Mucosa of descending colon (tissue), 3 donors: ENCODE results near the gene SLC25A29. TPM values are rescaled to one million over a fixed set of nuclear protein-coding genes. Genes with fewer than 3 reads are reported as not detected.
A peak's percentile ranks its signal among the peaks of the same experiment; 100 is the strongest.

Source experiments
- ATAC-seq: fragments of 200-7000 bp; cut with Tn5 transposase; one replicate; pipeline ENCODE4 v1.9.1; 2020; ENCODE audit warnings: mild to moderate bottlenecking, moderate library complexity
- DNase-seq, 3 donors: peaks; one replicate each; pipeline ENCODE4 v3.0.0-alpha.2; 2020
- H3K36me3 ChIP-seq: fragments of 200-600 bp; one replicate; pipeline ENCODE4 v1.8.0; 2021; ENCODE audit warnings: low read depth, mild to moderate bottlenecking
- H3K4me1 ChIP-seq: fragments of 200-600 bp; one replicate; pipeline ENCODE4 v1.8.0; 2021; ENCODE audit warnings: low read depth, mild to moderate bottlenecking
- H3K4me3 ChIP-seq: fragments of 200-600 bp; one replicate; pipeline ENCODE4 v1.8.0; 2021; ENCODE audit warnings: mild to moderate bottlenecking
- H3K9me3 ChIP-seq: fragments of 200-600 bp; one replicate; pipeline ENCODE4 v1.8.0; 2021; ENCODE audit warnings: mild to moderate bottlenecking
- CTCF ChIP-seq: fragments of 200-600 bp; IDR thresholded peaks from one replicate; pipeline ENCODE4 v1.8.0; 2022; ENCODE audit warnings: antibody characterized with exemption, mild to moderate bottlenecking
- intact Hi-C, 2 donors: fragments of 100-400 bp; cut with DNase I in 1 of 2; cut with micrococcal nuclease in 1 of 2; formaldehyde crosslinking; loops; one replicate each; pipeline versions ENCODE4 v1.11.0 to v1.11.1; 2022; cut with DNase I, micrococcal nuclease
- total RNA-seq, 3 donors: library from RNA; stranded (reverse); fragmentation: NEBNext Ultra II Directional in 2 of 3; extraction: Animal tissue kit (Norgen Biotek cat#: 25700) in 2 of 3; gene quantifications; one replicate each; pipeline versions ENCODE4 v1.2.1 to v1.2.4, GENCODE V29; 2021 to 2023
- donor health status: DM: no; HTN: no; CAD: no; lungs with moderate emphysema.
- donor health status: DM: no; HTN: no; CAD: no.
- donor health status: DM: no; HTN: yes; CAD: no.

The SLC25A29 gene
- total RNA-seq, 3 donors from 2014 or later = 19.6 to 28.2 (median 28.1) TPM

- Histone ChIP-seq H3K9me3 (no peaks in the 10 kb centered on the region), H3K4me3 (no peak overlapping the region), H3K4me1 (no peaks in the 10 kb centered on the region), H3K36me3 (no peaks in the 10 kb centered on the region)
- ATAC-seq (no peak), DNase-seq (no peak)
- no peak for TF ChIP-seq CTCF
- intact Hi-C loops = no loop called here
These were observed 18.8 kb downstream of the SLC25A29 start for GRCh38 chr14:100287202-100287997.

- peak in 2 of 3 donors; percentile 32 to 52 for DNase-seq
- TF ChIP-seq CTCF = no peak
- intact Hi-C loops = no loop called here
These were observed 19.6 kb downstream of the SLC25A29 start for GRCh38 chr14:100286484-100287191.

GRCh38 chr14:100285913-100286400 is 20.3 kb downstream of the SLC25A29 start:
- H3K4me1 ChIP-seq = no peaks in the 10 kb centered on the region
- TF ChIP-seq CTCF = no peak
- intact Hi-C loops = no loop called here
- H3K36me3 ChIP-seq = no peaks in the 10 kb centered on the region
- no peaks in the 10 kb centered on the region for H3K9me3 ChIP-seq
- ATAC-seq (no peak), DNase-seq (no peak)
- no peak overlapping the region for H3K4me3 ChIP-seq

More at GRCh38 chr14:100286484-100287191, 19.6 kb downstream of the SLC25A29 start:
- no peak overlapping the region for H3K4me3 ChIP-seq
- no peaks in the 10 kb centered on the region for H3K36me3 ChIP-seq
- H3K4me1 ChIP-seq = no peaks in the 10 kb centered on the region
- no peak for ATAC-seq
- no peaks in the 10 kb centered on the region for H3K9me3 ChIP-seq

GRCh38 chr14:100285021-100285912 is 21.0 kb downstream of the SLC25A29 start:
- no peaks in the 10 kb centered on the region for H3K4me1 ChIP-seq
- H3K4me3 ChIP-seq = peak overlapping the region; percentile 39
- no peaks in the 10 kb centered on the region for H3K36me3 ChIP-seq
- peak; percentile 73 to 88 (median 80) for DNase-seq
- intact Hi-C loops = no loop called here
- peak; percentile 77 for TF ChIP-seq CTCF
- H3K9me3 ChIP-seq = no peaks in the 10 kb centered on the region
- peak; percentile 97 for ATAC-seq
